HEK293 (cell line): ENCODE measurements around the gene DOCK3.

ENCODE experiments used
- ZNF521 ChIP-seq: fragments of 450-650 bp; formaldehyde crosslinking; IDR thresholded peaks from 2 replicates; pipeline ENCODE4 v1.5.1; 2017; ENCODE audit warnings: missing biosample characterization, mild to moderate bottlenecking, missing genetic modification characterization
- ZNF624 ChIP-seq: fragments of 450-650 bp; formaldehyde crosslinking; IDR thresholded peaks from 2 replicates; pipeline ENCODE4 v1.5.1; 2017; ENCODE audit warnings: missing biosample characterization, missing genetic modification characterization
- ZNF654 ChIP-seq: fragments of 450-650 bp; formaldehyde crosslinking; IDR thresholded peaks from 2 replicates; pipeline ENCODE4 v1.5.1; 2016; ENCODE audit warnings: low read depth, missing biosample characterization, missing genetic modification characterization
- TF ChIP-seq, protein P1 (sequence below): fragments of 450-650 bp; formaldehyde crosslinking; IDR thresholded peaks from 2 replicates; pipeline ENCODE4 v1.5.1; 2016; ENCODE audit warnings: missing biosample characterization, missing genetic modification characterization

DNA sequence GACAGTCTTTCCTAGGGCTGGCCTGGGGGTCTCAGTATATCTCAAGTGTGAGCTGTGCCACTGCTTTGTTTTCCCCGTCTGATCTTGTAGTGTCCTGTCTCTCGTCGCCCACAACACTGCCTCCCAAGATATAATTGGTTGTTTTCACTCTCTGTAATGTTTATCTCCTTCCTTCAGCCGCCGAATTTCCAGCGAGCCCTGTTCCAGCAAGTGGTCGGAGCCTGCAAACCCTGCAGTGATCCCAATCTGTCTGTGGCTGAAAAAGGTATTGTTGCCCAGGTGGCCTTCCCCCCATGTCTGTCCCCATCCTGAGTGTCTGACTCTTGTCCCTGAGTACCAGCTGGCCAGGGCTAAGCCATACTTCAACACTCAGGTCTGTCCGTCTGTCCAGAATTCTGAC, 700.8 kb downstream of the DOCK3 start:
- TF ChIP-seq, protein P1, sequence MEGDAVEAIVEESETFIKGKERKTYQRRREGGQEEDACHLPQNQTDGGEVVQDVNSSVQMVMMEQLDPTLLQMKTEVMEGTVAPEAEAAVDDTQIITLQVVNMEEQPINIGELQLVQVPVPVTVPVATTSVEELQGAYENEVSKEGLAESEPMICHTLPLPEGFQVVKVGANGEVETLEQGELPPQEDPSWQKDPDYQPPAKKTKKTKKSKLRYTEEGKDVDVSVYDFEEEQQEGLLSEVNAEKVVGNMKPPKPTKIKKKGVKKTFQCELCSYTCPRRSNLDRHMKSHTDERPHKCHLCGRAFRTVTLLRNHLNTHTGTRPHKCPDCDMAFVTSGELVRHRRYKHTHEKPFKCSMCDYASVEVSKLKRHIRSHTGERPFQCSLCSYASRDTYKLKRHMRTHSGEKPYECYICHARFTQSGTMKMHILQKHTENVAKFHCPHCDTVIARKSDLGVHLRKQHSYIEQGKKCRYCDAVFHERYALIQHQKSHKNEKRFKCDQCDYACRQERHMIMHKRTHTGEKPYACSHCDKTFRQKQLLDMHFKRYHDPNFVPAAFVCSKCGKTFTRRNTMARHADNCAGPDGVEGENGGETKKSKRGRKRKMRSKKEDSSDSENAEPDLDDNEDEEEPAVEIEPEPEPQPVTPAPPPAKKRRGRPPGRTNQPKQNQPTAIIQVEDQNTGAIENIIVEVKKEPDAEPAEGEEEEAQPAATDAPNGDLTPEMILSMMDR: no peak
- TF ChIP-seq ZNF654 (tag by site-specific recombination) (no peak), ZNF521 (tag by site-specific recombination) (no peak), ZNF624 (no peak)
